Panc1 (cell line): Measurements from ENCODE around the gene NPW.

Experiments
- CTCF ChIP-seq: fragments of 450-650 bp; IDR thresholded peaks from 2 replicates; pipeline ENCODE4 v1.5.1; 2017; ENCODE audit warnings: mild to moderate bottlenecking
- POLR2AphosphoS5 ChIP-seq: IDR thresholded peaks from 2 replicates; pipeline ENCODE4 v1.6.1; 2012; ENCODE audit warnings: mild to moderate bottlenecking, low read depth, low read length, moderate library complexity
- TF ChIP-seq, protein P1 (sequence below), 2 experiments: IDR thresholded peaks; 2 replicates each; pipeline ENCODE4 v1.6.1; 2011 to 2012; ENCODE audit warnings: low read depth in 2 of 2, control low read depth in 1 of 2, low read length in 1 of 2, mild to moderate bottlenecking in 1 of 2, moderate library complexity in 1 of 2; ENCODE audit not compliant: insufficient read depth in 1 of 2

- TF ChIP-seq CTCF (no peak), POLR2AphosphoS5 (no peak)
- TF ChIP-seq, protein P1, sequence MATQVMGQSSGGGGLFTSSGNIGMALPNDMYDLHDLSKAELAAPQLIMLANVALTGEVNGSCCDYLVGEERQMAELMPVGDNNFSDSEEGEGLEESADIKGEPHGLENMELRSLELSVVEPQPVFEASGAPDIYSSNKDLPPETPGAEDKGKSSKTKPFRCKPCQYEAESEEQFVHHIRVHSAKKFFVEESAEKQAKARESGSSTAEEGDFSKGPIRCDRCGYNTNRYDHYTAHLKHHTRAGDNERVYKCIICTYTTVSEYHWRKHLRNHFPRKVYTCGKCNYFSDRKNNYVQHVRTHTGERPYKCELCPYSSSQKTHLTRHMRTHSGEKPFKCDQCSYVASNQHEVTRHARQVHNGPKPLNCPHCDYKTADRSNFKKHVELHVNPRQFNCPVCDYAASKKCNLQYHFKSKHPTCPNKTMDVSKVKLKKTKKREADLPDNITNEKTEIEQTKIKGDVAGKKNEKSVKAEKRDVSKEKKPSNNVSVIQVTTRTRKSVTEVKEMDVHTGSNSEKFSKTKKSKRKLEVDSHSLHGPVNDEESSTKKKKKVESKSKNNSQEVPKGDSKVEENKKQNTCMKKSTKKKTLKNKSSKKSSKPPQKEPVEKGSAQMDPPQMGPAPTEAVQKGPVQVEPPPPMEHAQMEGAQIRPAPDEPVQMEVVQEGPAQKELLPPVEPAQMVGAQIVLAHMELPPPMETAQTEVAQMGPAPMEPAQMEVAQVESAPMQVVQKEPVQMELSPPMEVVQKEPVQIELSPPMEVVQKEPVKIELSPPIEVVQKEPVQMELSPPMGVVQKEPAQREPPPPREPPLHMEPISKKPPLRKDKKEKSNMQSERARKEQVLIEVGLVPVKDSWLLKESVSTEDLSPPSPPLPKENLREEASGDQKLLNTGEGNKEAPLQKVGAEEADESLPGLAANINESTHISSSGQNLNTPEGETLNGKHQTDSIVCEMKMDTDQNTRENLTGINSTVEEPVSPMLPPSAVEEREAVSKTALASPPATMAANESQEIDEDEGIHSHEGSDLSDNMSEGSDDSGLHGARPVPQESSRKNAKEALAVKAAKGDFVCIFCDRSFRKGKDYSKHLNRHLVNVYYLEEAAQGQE (IDR thresholded peaks at IDR 0.05; ENCODE audit: insufficient read depth in 1 of 2, low read depth in 2 of 2, low read length in 1 of 2): no peak
Observed at GRCh38 chr16:2046893-2047329, 27.3 kb downstream of the NPW start.
